GM23248 (cell line): Measurements from ENCODE around the gene EDC4.

Experiments
- EZH2 ChIP-seq: fragments of 200-600 bp; sonication (generic); IDR thresholded peaks from 2 replicates; pipeline ENCODE4 v1.6.1; 2018; ENCODE audit warnings: antibody characterized with exemption, mild to moderate bottlenecking; ENCODE audit not compliant: insufficient read depth, poor library complexity, severe bottlenecking
- EZH2phosphoT487 ChIP-seq: fragments of 200-600 bp; sonication (generic); IDR thresholded peaks from 2 replicates; pipeline ENCODE4 v1.6.1; 2018; ENCODE audit warnings: antibody characterized with exemption, moderate library complexity, mild to moderate bottlenecking, low read depth; ENCODE audit not compliant: insufficient read depth

DNA sequence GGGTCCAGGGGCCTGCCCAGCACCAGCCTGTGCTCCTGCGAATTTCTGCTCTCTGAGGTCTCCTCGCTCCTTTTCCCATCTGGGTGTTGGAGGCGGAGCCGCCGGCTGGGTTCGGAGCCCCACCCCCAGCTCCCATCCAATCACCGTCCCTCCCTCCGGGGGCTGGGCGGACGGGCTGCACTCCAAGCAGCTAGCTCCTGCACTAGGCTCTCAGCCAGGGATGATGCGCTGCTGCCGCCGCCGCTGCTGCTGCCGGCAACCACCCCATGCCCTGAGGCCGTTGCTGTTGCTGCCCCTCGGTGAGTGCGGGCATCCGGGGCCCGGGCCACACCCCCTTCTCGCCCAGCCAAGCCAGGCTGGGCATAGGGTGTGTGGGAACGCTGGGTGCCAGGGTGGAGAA is 11.8 kb downstream of the EDC4 start, which contains the start of gene NRN1L:
- no peak for TF ChIP-seq EZH2
- no peak for TF ChIP-seq EZH2phosphoT487
